K562 (cell line): Measurements from ENCODE around the gene USP12. TPM values are rescaled to one million over a fixed set of nuclear protein-coding genes. Genes with fewer than 3 reads are reported as not detected.

ENCODE experiments used
- ATAC-seq: fragments of 200-7000 bp; cut with Tn5 transposase; 3 replicates; pipeline ENCODE4 v1.9.1; 2020; ENCODE audit warnings: moderate library complexity
- BruUV-seq: library from RNA; stranded (reverse); fragments of 400-500 nt; replicated peaks from 2 replicates; lab custom pipeline; 2021; lab: Mats Ljungman, UMichigan
- CTCF ChIA-PET: fragments of 300-600 bp; formaldehyde crosslinking; extraction: SDS; loops from one replicate; lab custom pipeline; 2021; ENCODE audit warnings: low intra/inter-chr PET ratio; lab: Yijun Ruan, JAX
- POLR2A ChIA-PET: fragments of 300-600, 350-650 bp; sonication (Branson Sonifier 250); formaldehyde crosslinking; extraction: SDS; loops from one replicate; lab custom pipeline; 2021; ENCODE audit warnings: antibody characterized with exemption, inconsistent platforms; lab: Yijun Ruan, JAX
- DNase-seq, 4 experiments: peaks; one replicate each; pipeline versions ENCODE4 v3.0.0 to v3.0.0-alpha.2; 2011 to 2018; ENCODE audit warnings: low spot score in 3 of 4, mixed read lengths in 3 of 4; ENCODE audit errors: extremely low read depth in 1 of 4
- FAIRE-seq: peaks from 2 replicates; lab custom pipeline; 2011; peaks lifted over from hg19 to GRCh38; lab: Jason Lieb, UNC
- H2AFZ ChIP-seq: 2 replicates; pipeline ENCODE4 v1.6.0; 2011; ENCODE audit warnings: low read depth, low read length, control low read depth, inconsistent platforms
- H3K27ac ChIP-seq: fragments of 200-600 bp; 3 replicates; pipeline ENCODE4 v1.8.0; 2011; ENCODE audit warnings: low read depth, mild to moderate bottlenecking, control low read depth, inconsistent platforms, low read length, moderate library complexity, mixed read lengths; ENCODE audit errors: extremely low read depth
- H3K27me3 ChIP-seq, 2 experiments: fragments of 300-600 bp in 1 of 2; 2 replicates in 1 of 2; 3 replicates in 1 of 2; pipeline versions ENCODE4 v1.6.0 to v1.8.0; 2011; ENCODE audit warnings: inconsistent platforms in 2 of 2, low read length in 2 of 2, mild to moderate bottlenecking in 1 of 2, mixed read lengths in 1 of 2, moderate library complexity in 1 of 2; ENCODE audit not compliant: control insufficient read depth in 2 of 2, insufficient read depth in 2 of 2
- H3K36me3 ChIP-seq: fragments of 300-600 bp; 3 replicates; pipeline ENCODE4 v1.8.0; 2011; ENCODE audit warnings: mild to moderate bottlenecking, low read length, inconsistent platforms; ENCODE audit not compliant: control insufficient read depth, insufficient read depth
- H3K4me1 ChIP-seq, 2 experiments: fragments of 200-600 bp in 1 of 2; replicated peaks in 1 of 2; 2 replicates in 1 of 2; 3 replicates in 1 of 2; pipeline versions ENCODE4 v1.5.1 to v1.8.0; 2011; ENCODE audit warnings: inconsistent platforms in 2 of 2, low read length in 2 of 2, mild to moderate bottlenecking in 1 of 2, mixed read lengths in 1 of 2, moderate library complexity in 1 of 2; ENCODE audit not compliant: control insufficient read depth in 2 of 2, insufficient read depth in 2 of 2
- H3K4me2 ChIP-seq: 2 replicates; pipeline ENCODE4 v1.6.1; 2011; ENCODE audit warnings: low read length, control low read depth, inconsistent platforms, mixed read lengths; ENCODE audit not compliant: insufficient read depth
- H3K4me3 ChIP-seq: fragments of 200-600 bp; sonication (generic), shearing (Covaris generic); 2 replicates; pipeline ENCODE4 v1.5.1; 2016; ENCODE audit warnings: control low read depth, inconsistent platforms
- H3K79me2 ChIP-seq: fragments of 200-600 bp; 3 replicates; pipeline ENCODE4 v1.8.0; 2011; ENCODE audit warnings: low read length, inconsistent platforms; ENCODE audit not compliant: control insufficient read depth, insufficient read depth
- H3K9ac ChIP-seq, 2 experiments: 2 replicates each; pipeline versions ENCODE4 v1.6.0 to v1.6.1; 2011; ENCODE audit warnings: low read depth in 2 of 2, low read length in 2 of 2, control low read depth in 1 of 2, inconsistent platforms in 1 of 2, mild to moderate bottlenecking in 1 of 2, mixed read lengths in 1 of 2; ENCODE audit not compliant: insufficient read depth in 1 of 2
- H3K9me1 ChIP-seq: one replicate; pipeline ENCODE4 v1.6.0; 2011; ENCODE audit warnings: inconsistent platforms, mild to moderate bottlenecking, low read length, moderate library complexity; ENCODE audit not compliant: control insufficient read depth, insufficient read depth
- H3K9me3 ChIP-seq: replicated peaks from 2 replicates; pipeline ENCODE4 v1.5.1; 2011; ENCODE audit warnings: low read depth, low read length, inconsistent platforms; ENCODE audit not compliant: control insufficient read depth, insufficient read depth
- H4K20me1 ChIP-seq: replicated peaks from 2 replicates; pipeline ENCODE4 v1.6.1; 2011; ENCODE audit warnings: low read length, inconsistent platforms, mixed read lengths; ENCODE audit not compliant: control insufficient read depth, insufficient read depth
- ETS2 ChIP-seq: IDR thresholded peaks from 2 replicates; pipeline ENCODE4 v1.6.1; 2016; ENCODE audit warnings: borderline replicate concordance, missing genetic modification characterization, mild to moderate bottlenecking, moderate library complexity, missing compliant biosample characterization; ENCODE audit not compliant: poor library complexity, severe bottlenecking
- HDAC2 ChIP-seq: fragments of 450-650 bp; IDR thresholded peaks from 2 replicates; pipeline ENCODE4 v1.6.1; 2016; ENCODE audit warnings: mild to moderate bottlenecking
- TAL1 ChIP-seq: fragments of 450-650 bp; IDR thresholded peaks from 2 replicates; pipeline ENCODE4 v1.6.1; 2016; ENCODE audit warnings: mild to moderate bottlenecking
- XRCC4 ChIP-seq: IDR thresholded peaks from one replicate; pipeline ENCODE4 v1.6.1; 2011; ENCODE audit not compliant: insufficient read depth, insufficient read length; ENCODE audit errors: extremely low read depth
- WGBS: fragments of 100-300 bp; shearing (Covaris generic); methylation state at CpG from one replicate; pipeline ENCODE4 v1.1.6; 2016; ENCODE audit warnings: low coverage, mixed read lengths; ENCODE audit not compliant: insufficient coverage; ENCODE audit errors: missing lambda C conversion rate; 5-methylcytosine and 5-hydroxymethylcytosine counted together
- in situ Hi-C: fragments of 300-500 bp; cut with MboI; formaldehyde crosslinking; loops from 4 replicates; pipeline ENCODE4 v1.15.0; 2018; ENCODE audit warnings: inconsistent platforms, mixed read lengths
- intact Hi-C: fragments of 100-400 bp; cut with micrococcal nuclease; formaldehyde crosslinking; loops from 2 replicates; pipeline ENCODE4 v1.14.2; 2022
- polyA plus RNA-seq, 8 experiments: library from polyadenylated mRNA; depleted of rRNA in 4 of 8; stranded (reverse) in 5 of 8; unstranded in 3 of 8; fragments of >200 nt; fragmentation: Nextera tagmentation in 2 of 8; fragmentation: Illumina TruSeq in 1 of 8; extraction: Ambion mirVana in 2 of 8; extraction: Trizol in 1 of 8; gene quantifications; 2 replicates each; pipeline versions ENCODE4 v1.2.1 to v1.2.3, GENCODE V29; 2011 to 2014; ENCODE audit warnings: inconsistent platforms in 1 of 8, missing spikeins in 1 of 8
- total RNA-seq, 7 experiments: library from RNA; depleted of rRNA in 6 of 7; stranded (reverse); fragments of >200 nt in 6 of 7; fragmentation: Illumina TruSeq in 2 of 7; extraction: Trizol in 2 of 7; gene quantifications; 2 replicates each; pipeline versions ENCODE4 v1.2.1 to v1.2.3, GENCODE V29; 2011 to 2021; ENCODE audit warnings: low replicate concordance in 1 of 7
- TF ChIP-seq, protein P1 (sequence below), 3 experiments: fragments of 200-800 bp in 1 of 3; fragments of 250-450 bp in 1 of 3; fragments of 450-650 bp in 1 of 3; sonication (Bioruptor Pico) in 1 of 3; sonication (Bioruptor generic) in 1 of 3; formaldehyde crosslinking in 1 of 3; IDR thresholded peaks; 2 replicates each; pipeline versions ENCODE4 v1.6.1 to v1.8.0; 2016 to 2022; ENCODE audit warnings: mild to moderate bottlenecking in 2 of 3, missing genetic modification characterization in 2 of 3, missing compliant biosample characterization in 1 of 3, moderate library complexity in 1 of 3
- TF ChIP-seq, protein P2 (sequence below): fragments of 450-650 bp; IDR thresholded peaks from 2 replicates; pipeline ENCODE4 v1.6.1; 2018; ENCODE audit not compliant: partially characterized antibody

Gene USP12
- total and polyA plus RNA-seq, 9 of the 15 experiments (the other 6 are each of a cell fraction or from before 2014, with no cell fraction given) = 1.8 to 20.5 (median 13.3) TPM

DNA sequence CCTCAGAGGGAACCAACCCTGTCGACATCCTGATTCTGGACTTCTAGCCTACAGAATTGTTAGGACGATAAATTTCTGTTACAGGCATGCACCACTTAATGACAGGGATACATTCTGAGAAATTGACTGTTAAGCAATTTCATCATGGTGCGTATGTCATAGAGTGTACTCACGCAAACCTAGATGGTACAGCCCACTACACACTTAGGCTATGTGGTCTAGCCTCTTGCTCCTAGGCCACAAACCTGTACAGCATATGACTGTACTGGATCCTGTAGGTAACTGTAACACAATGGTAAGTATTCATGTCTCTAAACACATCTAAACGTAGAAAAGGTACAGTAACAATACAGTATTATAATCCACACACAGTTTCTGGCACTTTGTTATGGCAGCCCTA lies 13.3 kb downstream of the USP12 start:
- DNase-seq (no peak), FAIRE-seq (no peak), ATAC-seq (no peak)
- H2AFZ ChIP-seq = no peak overlapping the region
- ChIA-PET CTCF (no interaction called here), POLR2A (no interaction called here)
- H3K4me3 ChIP-seq = no peak overlapping the region
- BruUV-seq = no TSS peak
- no peak overlapping the region for H3K9ac ChIP-seq
- no peaks in the 10 kb centered on the region for H3K9me1 ChIP-seq
- H3K36me3 ChIP-seq = no peaks in the 10 kb centered on the region
- intact Hi-C loops (no loop called here), in situ Hi-C loops (no loop called here)
- WGBS = 99% methylated on average over 5 of the region's 5 CpGs
- H3K4me1 ChIP-seq = no peaks in the 10 kb centered on the region
- peaks cover 4% of the 10 kb centered on the region; the same call in 1 of the 2 replicates for H4K20me1 ChIP-seq
- TF ChIP-seq ETS2 (tag) = no peak
- peaks cover 90% of the 10 kb centered on the region for H3K79me2 ChIP-seq
- H3K9me3 ChIP-seq = no peaks in the 10 kb centered on the region
- no peaks in the 10 kb centered on the region for H3K27me3 ChIP-seq
- H3K27ac ChIP-seq = no peak overlapping the region
- no peak overlapping the region for H3K4me2 ChIP-seq

DNA sequence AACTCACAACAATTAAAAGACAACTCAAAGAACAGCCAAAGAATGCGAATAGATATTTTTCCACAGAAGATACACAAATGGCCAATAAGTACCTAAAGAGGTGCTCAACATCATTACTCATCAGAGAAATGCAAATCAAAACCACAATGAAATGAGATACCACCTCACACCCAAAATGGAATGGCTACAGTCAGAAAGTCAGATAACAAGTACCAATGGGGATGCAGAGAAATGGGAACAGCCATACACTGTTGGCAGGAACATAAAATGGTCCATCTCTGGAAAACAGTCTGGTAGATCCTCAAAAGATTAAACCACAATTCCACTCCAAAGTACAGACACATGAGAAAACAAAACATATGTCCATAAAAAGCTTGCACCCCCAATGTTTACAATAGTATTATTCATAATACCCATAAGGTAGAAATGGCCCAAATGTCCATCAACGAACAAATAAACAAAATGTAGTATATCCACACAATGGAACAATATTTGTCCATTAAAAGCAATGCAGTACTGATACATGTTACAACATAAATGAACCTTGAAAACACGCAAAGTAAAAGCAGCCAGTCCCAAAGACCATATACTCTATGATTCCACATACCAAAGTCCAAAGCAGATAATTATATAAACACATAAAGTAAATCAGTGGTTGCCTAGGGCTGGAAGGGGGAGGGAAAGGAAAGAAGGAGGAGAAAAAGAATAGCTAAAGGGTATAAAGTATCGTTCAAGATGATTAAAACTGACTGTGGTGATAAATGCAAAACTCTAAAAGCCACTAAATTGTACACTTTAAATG lies 19.6 kb downstream of the USP12 start:
- no peaks in the 10 kb centered on the region for H3K27me3 ChIP-seq
- 40% methylated on average over 4 of the region's 4 CpGs for WGBS
- no TSS peak for BruUV-seq
- no peak overlapping the region for H2AFZ ChIP-seq
- intact Hi-C loops (no loop called here), in situ Hi-C loops (no loop called here)
- DNase-seq = no peak
- H3K4me3 ChIP-seq = no peak overlapping the region
- H3K9me3 ChIP-seq = no peaks in the 10 kb centered on the region
- no peak for FAIRE-seq
- peaks cover 78% of the 10 kb centered on the region for H3K79me2 ChIP-seq
- no peak for ATAC-seq
- H3K4me1 ChIP-seq = peaks cover 0 to under 1% of the 10 kb centered on the region in 2 experiments; a peak in 2 of 5 replicates
- ChIA-PET POLR2A (interaction anchor here (1.1 kb wide), 1 partner anchor 11 kb away, joined by 4 read pairs; no protein-coding TSS in a partner anchor), CTCF (no interaction called here)
- H3K9ac ChIP-seq = no peak overlapping the region
- no peaks in the 10 kb centered on the region; the same call in 1 of the 2 replicates for H4K20me1 ChIP-seq
- no peak overlapping the region for H3K4me2 ChIP-seq
- no peaks in the 10 kb centered on the region for H3K9me1 ChIP-seq
- no peak overlapping the region for H3K27ac ChIP-seq
- no peaks in the 10 kb centered on the region for H3K36me3 ChIP-seq
- TF ChIP-seq, protein P1, sequence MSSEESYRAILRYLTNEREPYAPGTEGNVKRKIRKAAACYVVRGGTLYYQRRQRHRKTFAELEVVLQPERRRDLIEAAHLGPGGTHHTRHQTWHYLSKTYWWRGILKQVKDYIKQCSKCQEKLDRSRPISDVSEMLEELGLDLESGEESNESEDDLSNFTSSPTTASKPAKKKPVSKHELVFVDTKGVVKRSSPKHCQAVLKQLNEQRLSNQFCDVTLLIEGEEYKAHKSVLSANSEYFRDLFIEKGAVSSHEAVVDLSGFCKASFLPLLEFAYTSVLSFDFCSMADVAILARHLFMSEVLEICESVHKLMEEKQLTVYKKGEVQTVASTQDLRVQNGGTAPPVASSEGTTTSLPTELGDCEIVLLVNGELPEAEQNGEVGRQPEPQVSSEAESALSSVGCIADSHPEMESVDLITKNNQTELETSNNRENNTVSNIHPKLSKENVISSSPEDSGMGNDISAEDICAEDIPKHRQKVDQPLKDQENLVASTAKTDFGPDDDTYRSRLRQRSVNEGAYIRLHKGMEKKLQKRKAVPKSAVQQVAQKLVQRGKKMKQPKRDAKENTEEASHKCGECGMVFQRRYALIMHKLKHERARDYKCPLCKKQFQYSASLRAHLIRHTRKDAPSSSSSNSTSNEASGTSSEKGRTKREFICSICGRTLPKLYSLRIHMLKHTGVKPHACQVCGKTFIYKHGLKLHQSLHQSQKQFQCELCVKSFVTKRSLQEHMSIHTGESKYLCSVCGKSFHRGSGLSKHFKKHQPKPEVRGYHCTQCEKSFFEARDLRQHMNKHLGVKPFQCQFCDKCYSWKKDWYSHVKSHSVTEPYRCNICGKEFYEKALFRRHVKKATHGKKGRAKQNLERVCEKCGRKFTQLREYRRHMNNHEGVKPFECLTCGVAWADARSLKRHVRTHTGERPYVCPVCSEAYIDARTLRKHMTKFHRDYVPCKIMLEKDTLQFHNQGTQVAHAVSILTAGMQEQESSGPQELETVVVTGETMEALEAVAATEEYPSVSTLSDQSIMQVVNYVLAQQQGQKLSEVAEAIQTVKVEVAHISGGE (CRISPR knock-in tag; IDR thresholded peaks at IDR 0.05) = no peak
- TF ChIP-seq XRCC4 (no peak), TAL1 (no peak), HDAC2 (no peak)
- TF ChIP-seq, protein P2, sequence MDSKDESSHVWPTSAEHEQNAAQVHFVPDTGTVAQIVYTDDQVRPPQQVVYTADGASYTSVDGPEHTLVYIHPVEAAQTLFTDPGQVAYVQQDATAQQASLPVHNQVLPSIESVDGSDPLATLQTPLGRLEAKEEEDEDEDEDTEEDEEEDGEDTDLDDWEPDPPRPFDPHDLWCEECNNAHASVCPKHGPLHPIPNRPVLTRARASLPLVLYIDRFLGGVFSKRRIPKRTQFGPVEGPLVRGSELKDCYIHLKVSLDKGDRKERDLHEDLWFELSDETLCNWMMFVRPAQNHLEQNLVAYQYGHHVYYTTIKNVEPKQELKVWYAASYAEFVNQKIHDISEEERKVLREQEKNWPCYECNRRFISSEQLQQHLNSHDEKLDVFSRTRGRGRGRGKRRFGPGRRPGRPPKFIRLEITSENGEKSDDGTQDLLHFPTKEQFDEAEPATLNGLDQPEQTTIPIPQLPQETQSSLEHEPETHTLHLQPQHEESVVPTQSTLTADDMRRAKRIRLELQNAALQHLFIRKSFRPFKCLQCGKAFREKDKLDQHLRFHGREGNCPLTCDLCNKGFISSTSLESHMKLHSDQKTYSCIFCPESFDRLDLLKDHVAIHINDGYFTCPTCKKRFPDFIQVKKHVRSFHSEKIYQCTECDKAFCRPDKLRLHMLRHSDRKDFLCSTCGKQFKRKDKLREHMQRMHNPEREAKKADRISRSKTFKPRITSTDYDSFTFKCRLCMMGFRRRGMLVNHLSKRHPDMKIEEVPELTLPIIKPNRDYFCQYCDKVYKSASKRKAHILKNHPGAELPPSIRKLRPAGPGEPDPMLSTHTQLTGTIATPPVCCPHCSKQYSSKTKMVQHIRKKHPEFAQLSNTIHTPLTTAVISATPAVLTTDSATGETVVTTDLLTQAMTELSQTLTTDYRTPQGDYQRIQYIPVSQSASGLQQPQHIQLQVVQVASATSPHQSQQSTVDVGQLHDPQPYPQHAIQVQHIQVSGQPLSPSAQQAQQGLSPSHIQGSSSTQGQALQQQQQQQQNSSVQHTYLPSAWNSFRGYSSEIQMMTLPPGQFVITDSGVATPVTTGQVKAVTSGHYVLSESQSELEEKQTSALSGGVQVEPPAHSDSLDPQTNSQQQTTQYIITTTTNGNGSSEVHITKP = no peak
